CD4-positive, alpha-beta T cell treated with Interleukin-12 subunit alpha and Interleukin-12 subunit beta, for 1 hour (primary cell): ENCODE measurements around the gene STT3A.

Experiments used
- DNase-seq: peaks from one replicate; pipeline ENCODE4 v3.0.0-alpha.2; 2020

Gene STT3A

DNA sequence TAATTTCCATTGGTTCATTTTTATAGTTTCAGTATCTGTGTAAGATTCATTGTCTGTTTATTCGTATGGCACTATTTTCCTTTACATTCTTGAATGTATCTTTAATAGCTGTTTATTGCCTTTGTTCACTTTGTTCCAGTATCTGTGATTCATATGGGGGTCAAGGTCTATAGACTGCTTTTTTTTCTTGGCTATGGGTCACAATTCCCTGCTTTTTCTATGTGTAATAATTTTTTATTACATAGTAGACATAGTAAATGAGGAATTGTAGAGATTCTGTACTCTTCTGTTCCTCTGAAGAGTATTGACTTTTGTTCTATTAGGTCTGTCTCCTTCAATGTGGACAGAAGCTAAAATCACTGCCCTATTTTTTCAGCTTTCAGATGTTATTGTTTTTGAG, 77.5 kb downstream of the STT3A start:
- DNase-seq: no peak

DNA sequence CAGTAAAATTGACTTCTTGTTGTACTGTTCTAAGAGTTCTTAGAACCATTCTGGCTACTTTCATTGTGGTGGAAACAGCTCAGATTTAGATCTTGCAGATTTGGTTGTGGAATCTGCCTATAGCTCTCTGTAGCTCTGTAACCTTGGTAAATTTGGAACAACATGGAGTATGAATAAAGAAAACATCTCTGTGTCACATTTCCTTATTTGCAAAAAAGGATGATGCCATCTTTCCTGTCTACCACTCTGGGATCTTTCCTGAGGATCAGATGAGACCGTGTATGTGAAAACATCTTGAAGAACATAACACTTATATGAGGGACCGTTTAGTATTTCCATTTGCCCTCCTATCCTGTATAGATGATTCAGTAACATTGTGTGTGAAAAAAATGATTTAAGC, 78.9 kb downstream of the STT3A start:
- DNase-seq: no peak
